Measurements from ENCODE around the gene TRIM24.
"Not testable (repeated sequence)": the region's sequence is repeated elsewhere in the genome, so short reads cannot be mapped to it uniquely, and the experiment has no call there.

The TRIM24 gene

DNA sequence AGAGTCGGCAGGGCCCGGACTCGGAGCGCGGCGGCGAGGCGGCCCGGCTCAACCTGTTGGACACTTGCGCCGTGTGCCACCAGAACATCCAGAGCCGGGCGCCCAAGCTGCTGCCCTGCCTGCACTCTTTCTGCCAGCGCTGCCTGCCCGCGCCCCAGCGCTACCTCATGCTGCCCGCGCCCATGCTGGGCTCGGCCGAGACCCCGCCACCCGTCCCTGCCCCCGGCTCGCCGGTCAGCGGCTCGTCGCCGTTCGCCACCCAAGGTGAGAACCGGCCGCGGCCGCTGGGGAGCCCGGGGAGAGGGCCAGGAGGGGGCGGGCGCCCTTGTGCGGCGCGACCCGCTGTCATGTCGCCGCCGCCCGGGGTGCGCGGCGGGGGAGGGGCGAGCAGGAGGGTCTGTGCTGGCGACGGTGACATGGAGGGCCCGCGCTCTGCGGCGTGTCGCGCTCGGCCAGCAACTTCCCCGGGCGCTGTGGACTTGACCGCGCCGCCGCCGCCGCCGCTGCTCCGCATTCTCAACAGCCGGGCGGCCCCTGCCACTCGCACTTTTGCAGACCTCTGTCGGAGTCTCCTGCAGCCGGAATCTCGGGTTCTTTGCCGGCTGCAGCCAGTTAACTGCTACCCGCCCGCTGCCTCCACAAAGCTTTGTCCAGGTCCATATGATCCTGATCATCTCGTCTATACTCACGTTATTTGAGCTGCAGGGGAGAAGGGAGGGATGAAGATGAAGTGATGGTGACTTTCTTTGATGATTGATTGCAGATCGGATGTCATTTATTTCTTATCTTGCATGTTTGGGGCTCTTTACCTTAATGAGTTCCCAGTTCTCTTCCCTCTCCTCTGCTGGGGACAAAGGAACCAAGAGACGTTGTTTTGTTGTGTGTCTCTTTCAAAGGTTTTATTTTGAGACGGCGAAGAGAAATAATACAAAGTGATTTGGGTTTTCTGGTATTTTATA lies 869 bp downstream of the TRIM24 start:
- no peak for DNase-seq (ENCODE audit: low read depth)

- not testable (repeated sequence) for DNase-seq (ENCODE audit: low read depth)
Observed at GRCh38 chr7:138463291-138463618, 3.2 kb downstream of the TRIM24 start.

GRCh38 chr7:138465046-138465445 lies 5.0 kb downstream of the TRIM24 start:
- DNase-seq (ENCODE audit: low read depth) = no peak

- DNase-seq (ENCODE audit: low read depth) = not testable (repeated sequence)
Observed at GRCh38 chr7:138466069-138466756, 6.2 kb downstream of the TRIM24 start.

- no peak for DNase-seq (ENCODE audit: low read depth)
Observed at GRCh38 chr7:138468244-138469123, 8.4 kb downstream of the TRIM24 start.

DNA sequence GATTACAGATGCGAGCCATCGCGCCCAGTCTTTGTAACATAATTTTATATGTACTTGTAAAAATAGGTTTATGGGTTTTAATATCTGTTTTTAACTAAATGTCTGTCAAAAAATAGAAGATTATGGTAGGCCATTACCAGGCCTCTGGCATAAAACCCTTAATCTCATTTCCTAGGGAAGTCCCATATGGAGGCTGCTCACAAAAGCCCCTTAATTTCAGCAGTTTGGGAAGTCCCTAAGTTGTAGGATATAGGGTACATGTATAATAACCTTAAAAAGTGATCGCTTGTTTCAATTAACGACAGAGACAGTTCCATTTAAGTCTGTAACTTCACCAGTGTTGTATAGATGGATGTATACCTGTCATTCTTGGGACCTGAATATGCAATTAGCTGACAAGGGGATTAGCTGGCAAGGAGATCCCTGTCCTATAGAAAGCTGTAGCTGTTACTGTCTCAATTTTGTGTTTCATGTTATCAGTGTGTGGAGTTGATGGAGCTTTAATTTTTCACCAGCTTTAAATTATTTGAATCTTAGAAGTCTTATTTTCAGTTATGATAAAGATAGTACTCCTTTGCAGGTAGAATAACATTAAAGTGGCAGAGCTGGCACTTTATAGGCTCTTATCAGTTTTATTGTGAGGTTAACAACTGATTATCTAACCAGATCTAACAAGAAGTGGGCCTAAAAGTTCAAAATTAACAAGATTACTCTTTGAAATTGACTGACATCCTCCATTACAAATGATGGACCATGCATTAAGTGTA lies 10.5 kb downstream of the TRIM24 start:
- DNase-seq (ENCODE audit: low read depth) = no peak

DNA sequence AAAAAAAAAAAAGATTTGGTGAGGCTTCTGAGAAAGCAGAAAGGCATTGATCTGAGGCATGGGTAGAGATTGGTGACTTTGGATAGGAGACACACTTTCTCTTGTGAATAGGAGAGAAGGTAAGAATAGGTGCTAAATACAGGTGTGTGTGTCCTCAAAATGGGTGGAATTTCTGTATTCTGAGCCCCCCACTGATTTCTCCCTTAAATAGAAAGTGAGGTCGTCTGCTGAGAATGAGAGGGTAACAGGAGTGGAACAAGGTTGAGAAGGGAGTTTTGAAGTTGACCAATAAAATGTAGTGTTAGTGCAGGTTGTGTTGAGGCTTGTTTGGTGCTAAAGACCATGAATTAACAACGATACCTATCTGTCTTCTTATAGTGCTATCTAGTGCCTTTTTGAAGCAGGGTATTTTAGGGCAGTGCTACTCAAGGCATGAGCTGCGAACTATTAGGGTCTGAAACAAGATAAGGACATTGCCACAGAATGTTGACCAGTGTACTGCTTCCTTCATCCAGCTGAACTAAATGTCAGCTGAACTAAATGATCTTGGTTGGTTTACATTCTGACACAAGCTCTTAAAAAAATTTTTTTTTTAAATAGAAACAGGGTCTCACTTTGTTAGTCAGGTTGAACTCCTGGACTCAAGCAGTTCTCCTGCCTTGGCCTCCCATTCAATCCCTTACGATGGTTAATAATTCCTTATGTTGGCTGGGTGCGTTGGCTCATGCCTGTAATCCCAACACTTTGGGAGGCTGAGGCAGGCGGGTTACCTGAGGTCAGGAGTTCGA lies 12.4 kb downstream of the TRIM24 start:
- DNase-seq (ENCODE audit: low read depth) = no peak

GRCh38 chr7:138475377-138475776 lies 15.3 kb downstream of the TRIM24 start:
- DNase-seq (ENCODE audit: low read depth) = no peak

- no peak for DNase-seq (ENCODE audit: low read depth)
Observed at GRCh38 chr7:138477081-138477578, 17.1 kb downstream of the TRIM24 start.

- no peak for DNase-seq (ENCODE audit: low read depth)
Observed at GRCh38 chr7:138477581-138477980, 17.5 kb downstream of the TRIM24 start.

DNA sequence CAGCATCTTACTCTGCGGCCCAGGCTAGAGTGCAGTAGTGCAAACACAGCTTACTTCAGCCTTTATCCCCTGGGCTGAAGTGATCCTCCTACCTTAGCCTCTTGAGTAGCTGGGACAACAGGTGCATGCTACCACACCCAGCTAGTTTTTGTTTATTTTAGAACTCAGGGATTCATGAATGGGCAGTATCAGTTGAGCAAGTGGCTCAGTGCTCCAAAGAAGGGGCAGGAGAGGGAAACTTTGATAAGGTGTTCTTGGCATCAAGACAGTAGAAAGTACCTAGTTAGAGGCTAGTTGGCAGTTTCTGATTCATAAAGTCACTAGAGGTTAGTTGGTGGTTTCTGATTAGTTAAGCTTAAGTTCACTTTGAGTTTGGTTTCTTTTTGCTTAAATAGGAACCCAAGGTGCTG lies 18.4 kb downstream of the TRIM24 start:
- no peak for DNase-seq (ENCODE audit: low read depth)

DNA sequence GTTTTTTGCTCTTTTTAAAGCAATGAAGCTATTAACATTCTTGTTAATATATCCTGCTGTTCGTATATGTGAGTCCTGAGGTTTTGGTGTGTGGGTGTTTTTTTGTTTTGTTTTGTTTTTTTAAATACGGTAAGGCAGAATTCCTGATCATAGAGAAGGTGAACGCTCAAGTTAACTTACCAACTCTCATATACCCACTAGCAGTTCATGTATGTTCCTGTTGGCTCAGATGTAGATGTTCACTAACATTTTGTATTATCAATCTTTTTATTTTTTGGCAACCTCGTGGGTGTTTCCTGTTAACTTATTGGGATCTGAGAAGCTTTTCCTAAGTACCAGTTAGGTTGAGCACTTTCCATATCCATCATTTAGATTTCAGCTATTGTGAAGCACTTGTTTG lies 20.5 kb downstream of the TRIM24 start:
- DNase-seq (ENCODE audit: low read depth) = no peak

DNA sequence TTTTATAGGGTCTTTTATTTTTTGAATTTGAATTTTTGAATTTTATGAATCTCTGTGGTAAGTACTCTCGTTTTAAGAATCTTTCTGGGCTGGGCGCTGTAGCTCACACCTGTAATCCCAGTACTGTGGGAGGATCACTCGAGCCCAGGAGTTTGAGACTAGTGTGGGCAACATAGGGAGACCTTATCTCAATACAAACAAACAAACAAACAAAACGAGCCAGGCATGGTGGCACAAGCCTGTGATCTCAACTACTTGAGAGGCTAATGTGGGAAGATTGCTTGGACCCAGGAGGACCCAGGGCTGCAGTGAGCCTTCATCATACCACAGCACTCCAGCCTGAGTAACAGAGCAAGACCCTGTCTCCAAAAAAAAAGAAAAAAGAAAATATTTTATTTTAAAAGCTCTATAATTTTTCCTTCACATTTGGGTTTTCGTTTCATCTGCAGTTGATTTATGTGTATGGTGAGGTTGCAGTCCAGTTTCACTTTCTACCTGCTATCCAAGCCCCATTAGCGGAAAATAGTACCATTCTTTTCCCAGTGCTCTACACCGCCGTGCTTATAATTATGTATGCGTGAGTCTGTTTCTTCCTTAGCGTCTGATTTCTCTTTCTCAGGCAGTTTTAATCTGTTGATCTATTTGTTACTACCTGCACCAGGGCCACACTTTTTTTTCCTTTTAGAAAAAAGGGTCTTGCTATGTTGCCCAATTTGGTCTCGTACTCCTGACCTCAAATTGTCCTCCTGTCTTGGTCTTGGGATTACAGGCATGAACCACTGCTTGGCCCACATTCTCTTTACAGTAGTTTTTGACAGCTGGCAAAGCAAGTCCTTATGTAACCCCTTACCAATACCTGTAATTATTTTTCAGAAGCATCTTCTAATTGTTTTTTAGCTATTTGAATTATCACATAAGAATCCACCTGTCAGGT lies 21.7 kb downstream of the TRIM24 start:
- DNase-seq (ENCODE audit: low read depth) = no peak

- DNase-seq (ENCODE audit: low read depth) = no peak
Observed at GRCh38 chr7:138483531-138483930, 23.5 kb downstream of the TRIM24 start.

GRCh38 chr7:138485508-138485907 lies 25.4 kb downstream of the TRIM24 start:
- DNase-seq (ENCODE audit: low read depth) = not testable (repeated sequence)

DNA sequence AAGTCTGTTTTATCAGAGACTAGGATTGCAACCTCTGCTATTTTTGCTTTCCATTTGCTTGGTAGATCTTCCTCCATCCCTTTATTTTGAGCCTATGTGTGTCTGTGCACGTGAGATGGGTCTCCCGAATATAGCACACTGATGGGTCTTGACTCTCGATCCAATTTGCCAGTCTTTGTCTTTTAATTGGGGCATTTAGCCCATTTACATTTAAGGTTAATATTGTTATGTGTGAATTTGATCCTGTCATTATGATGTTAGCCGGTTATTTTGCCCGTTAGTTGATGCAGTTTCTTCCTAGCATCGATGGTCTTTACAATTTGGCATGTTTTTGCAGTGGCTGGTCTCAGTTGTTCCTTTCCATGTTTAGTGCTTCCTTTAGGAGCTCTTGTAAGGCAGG lies 29.1 kb downstream of the TRIM24 start:
- not testable (repeated sequence) for DNase-seq (ENCODE audit: low read depth)

GRCh38 chr7:138491612-138492386 lies 31.7 kb downstream of the TRIM24 start:
- DNase-seq (ENCODE audit: low read depth) = no peak

DNA sequence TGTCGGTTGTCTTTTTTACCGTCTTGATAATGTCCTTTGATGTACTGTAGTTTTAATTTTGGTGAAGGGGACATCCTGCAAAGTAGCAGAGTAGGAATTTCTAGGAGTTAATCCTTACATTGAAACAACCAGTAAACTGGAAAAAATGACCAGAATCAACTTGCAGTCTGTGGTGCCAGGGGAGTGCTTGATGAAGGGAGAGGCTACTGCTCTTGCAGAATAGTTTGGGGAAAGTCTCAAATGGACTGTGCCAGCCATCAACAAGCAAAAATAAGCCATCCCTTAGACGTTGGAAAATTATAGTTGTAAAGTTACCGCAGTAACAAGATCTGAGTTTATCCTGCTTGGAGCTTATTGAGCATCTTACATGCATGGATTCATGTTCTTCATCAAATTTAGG lies 32.4 kb downstream of the TRIM24 start:
- DNase-seq (ENCODE audit: low read depth) = no peak

GRCh38 chr7:138493535-138493934 lies 33.5 kb downstream of the TRIM24 start:
- no peak for DNase-seq (ENCODE audit: low read depth)

All from non-pigmented ciliary epithelial cell (primary cell).